Osteoblast (primary cell): ENCODE results near the gene SLC6A4. TPM values are rescaled to one million over a fixed set of nuclear protein-coding genes. Genes with fewer than 3 reads are reported as not detected.

ENCODE experiments used
- DNase-seq: peaks from one replicate; pipeline ENCODE4 v3.0.0; 2011; ENCODE audit warnings: low spot score, mixed read lengths; ENCODE audit not compliant: insufficient read length; ENCODE audit errors: missing footprints
- H2AFZ ChIP-seq: 2 replicates; pipeline ENCODE4 v1.6.0; 2011; ENCODE audit warnings: mild to moderate bottlenecking, low read length
- H3K27ac ChIP-seq: 2 replicates; pipeline ENCODE4 v1.5.1; 2011; ENCODE audit warnings: mild to moderate bottlenecking, low read depth, low read length, moderate library complexity
- H3K27me3 ChIP-seq: 2 replicates; pipeline ENCODE4 v1.6.0; 2012; ENCODE audit warnings: mild to moderate bottlenecking, control low read depth, inconsistent platforms, low read length, moderate library complexity; ENCODE audit not compliant: insufficient read depth
- H3K36me3 ChIP-seq: 2 replicates; pipeline ENCODE4 v1.5.1; 2011; ENCODE audit warnings: mild to moderate bottlenecking, low read length, control low read depth, moderate library complexity; ENCODE audit not compliant: insufficient read depth
- H3K4me1 ChIP-seq: 2 replicates; pipeline ENCODE4 v1.5.1; 2011; ENCODE audit warnings: mild to moderate bottlenecking, low read length, control low read depth, moderate library complexity; ENCODE audit not compliant: insufficient read depth
- H3K4me2 ChIP-seq: 2 replicates; pipeline ENCODE4 v1.6.0; 2011; ENCODE audit warnings: mild to moderate bottlenecking, low read length; ENCODE audit not compliant: insufficient read depth
- H3K4me3 ChIP-seq: fragments of 200-600 bp; sonication (generic); 3 replicates; pipeline ENCODE4 v1.5.1; 2012; ENCODE audit warnings: mild to moderate bottlenecking, low read length, inconsistent platforms; ENCODE audit not compliant: insufficient read depth
- H3K79me2 ChIP-seq: 2 replicates; pipeline ENCODE4 v1.6.0; 2012; ENCODE audit warnings: mild to moderate bottlenecking, low read length, control low read depth, inconsistent platforms; ENCODE audit not compliant: insufficient read depth
- H3K9me3 ChIP-seq: 2 replicates; pipeline ENCODE4 v1.5.1; 2011; ENCODE audit warnings: low read depth, low read length, control low read depth
- H4K20me1 ChIP-seq: 2 replicates; pipeline ENCODE4 v1.6.0; 2012; ENCODE audit warnings: mild to moderate bottlenecking, low read length, control low read depth; ENCODE audit not compliant: insufficient read depth
- total RNA-seq: library from RNA; depleted of rRNA; stranded (reverse); fragments of >200 nt; gene quantifications from 2 replicates; pipeline ENCODE4 v1.2.3, GENCODE V29; 2012
- TF ChIP-seq, protein P1 (sequence below): IDR thresholded peaks from 2 replicates; pipeline ENCODE4 v1.5.1; 2011; ENCODE audit warnings: mild to moderate bottlenecking, low read depth, low read length, moderate library complexity; ENCODE audit errors: extremely low read depth

SLC6A4 gene
- total RNA-seq, 1 donor, result 0.36 TPM

DNA sequence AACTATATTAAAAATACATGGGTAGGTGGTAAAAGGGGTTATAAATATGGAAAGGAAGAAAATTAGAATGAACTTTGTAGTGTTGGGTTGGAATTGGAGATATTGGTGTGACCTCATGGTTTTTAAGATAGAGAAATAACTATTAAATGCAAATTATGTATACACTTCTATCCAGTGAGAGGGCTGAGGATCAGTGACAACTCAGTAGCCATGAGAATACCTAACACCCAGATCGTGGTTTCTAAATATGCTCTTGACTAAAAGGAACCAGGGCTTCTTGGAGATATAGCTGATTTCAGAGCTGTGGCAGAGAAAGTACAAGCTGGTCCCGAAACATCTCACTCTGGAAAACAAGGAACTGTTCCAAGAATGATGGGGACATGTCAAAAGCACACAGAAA is 44.4 kb downstream of the SLC6A4 start:
- Histone ChIP-seq H3K27me3 (peaks cover 3% of the 10 kb centered on the region), H3K79me2 (no peaks in the 10 kb centered on the region), H2AFZ (no peak overlapping the region), H3K4me3 (no peak overlapping the region), H4K20me1 (no peaks in the 10 kb centered on the region), H3K36me3 (no peaks in the 10 kb centered on the region), H3K27ac (no peak overlapping the region), H3K4me1 (no peaks in the 10 kb centered on the region), H3K4me2 (no peak overlapping the region), H3K9me3 (no peaks in the 10 kb centered on the region)
- TF ChIP-seq, protein P1, sequence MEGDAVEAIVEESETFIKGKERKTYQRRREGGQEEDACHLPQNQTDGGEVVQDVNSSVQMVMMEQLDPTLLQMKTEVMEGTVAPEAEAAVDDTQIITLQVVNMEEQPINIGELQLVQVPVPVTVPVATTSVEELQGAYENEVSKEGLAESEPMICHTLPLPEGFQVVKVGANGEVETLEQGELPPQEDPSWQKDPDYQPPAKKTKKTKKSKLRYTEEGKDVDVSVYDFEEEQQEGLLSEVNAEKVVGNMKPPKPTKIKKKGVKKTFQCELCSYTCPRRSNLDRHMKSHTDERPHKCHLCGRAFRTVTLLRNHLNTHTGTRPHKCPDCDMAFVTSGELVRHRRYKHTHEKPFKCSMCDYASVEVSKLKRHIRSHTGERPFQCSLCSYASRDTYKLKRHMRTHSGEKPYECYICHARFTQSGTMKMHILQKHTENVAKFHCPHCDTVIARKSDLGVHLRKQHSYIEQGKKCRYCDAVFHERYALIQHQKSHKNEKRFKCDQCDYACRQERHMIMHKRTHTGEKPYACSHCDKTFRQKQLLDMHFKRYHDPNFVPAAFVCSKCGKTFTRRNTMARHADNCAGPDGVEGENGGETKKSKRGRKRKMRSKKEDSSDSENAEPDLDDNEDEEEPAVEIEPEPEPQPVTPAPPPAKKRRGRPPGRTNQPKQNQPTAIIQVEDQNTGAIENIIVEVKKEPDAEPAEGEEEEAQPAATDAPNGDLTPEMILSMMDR, result no peak
- DNase-seq, result no peak

DNA sequence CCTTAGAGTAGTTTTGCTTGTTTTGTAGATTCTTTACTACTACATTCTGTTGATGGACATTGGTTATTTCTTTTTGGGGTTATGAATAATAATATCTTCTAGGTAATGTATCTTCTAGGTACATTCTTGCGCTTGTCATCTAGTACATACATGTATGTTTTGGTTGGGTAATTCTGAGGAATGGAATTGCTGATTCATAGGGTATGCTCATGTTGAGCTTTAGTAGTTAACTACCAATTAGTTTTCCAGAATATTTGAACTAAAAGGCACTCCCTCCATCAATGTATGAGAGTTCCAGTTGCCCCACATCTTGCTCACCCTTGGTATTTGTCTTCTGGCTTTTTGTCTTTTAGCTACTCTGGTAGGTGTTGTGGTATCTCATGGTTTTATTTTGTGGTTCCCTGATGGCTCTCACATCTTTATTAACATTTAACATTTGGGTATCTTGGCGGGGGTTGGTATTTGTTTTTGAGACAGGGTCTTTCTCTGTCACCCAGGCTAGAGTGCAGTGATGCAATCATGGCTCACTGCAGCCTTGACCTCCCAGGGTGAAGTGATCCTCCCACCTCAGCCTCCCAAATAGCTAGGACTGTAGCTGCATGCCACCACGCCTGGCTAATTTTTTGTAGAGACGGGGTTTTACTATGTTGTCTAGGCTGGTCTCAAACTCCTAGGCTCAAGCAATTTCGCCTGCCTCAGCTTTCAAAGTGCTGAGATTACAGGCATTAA is 47.1 kb downstream of the SLC6A4 start:
- Histone ChIP-seq H3K4me1 (no peaks in the 10 kb centered on the region), H3K79me2 (no peaks in the 10 kb centered on the region), H3K9me3 (no peaks in the 10 kb centered on the region), H2AFZ (no peak overlapping the region), H3K4me2 (no peak overlapping the region), H4K20me1 (no peaks in the 10 kb centered on the region), H3K4me3 (no peak overlapping the region), H3K27ac (no peak overlapping the region), H3K36me3 (peaks cover 22% of the 10 kb centered on the region), H3K27me3 (peaks cover 3% of the 10 kb centered on the region)
- DNase-seq, result no peak
- TF ChIP-seq, protein P1, result no peak

DNA sequence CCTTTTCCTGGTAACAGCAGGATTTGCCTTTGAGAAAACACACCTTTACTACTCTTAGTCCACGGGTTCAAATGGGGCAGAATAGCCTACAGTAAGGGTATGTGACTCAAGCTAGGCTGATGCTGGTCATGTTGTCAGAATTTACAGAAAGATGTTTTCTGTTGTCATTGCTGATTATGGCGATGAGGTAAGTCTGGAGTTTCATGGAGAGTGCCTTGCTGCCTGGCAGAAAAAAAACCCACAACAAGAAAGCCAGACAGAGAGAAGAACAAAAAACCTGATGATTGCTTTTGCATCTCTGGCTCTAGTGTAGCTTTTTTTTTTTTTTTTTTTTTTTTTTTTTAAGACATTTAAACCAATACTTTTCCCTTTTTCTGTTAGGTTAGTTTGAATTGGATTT is 47.9 kb downstream of the SLC6A4 start:
- Histone ChIP-seq H3K4me2 (no peak overlapping the region), H3K27ac (no peak overlapping the region), H3K4me3 (no peak overlapping the region), H3K36me3 (peaks cover 25% of the 10 kb centered on the region), H3K27me3 (no peaks in the 10 kb centered on the region), H3K9me3 (no peaks in the 10 kb centered on the region), H4K20me1 (no peaks in the 10 kb centered on the region), H3K4me1 (no peaks in the 10 kb centered on the region), H2AFZ (no peak overlapping the region), H3K79me2 (no peaks in the 10 kb centered on the region)
- no peak for DNase-seq
- TF ChIP-seq, protein P1, result no peak

DNA sequence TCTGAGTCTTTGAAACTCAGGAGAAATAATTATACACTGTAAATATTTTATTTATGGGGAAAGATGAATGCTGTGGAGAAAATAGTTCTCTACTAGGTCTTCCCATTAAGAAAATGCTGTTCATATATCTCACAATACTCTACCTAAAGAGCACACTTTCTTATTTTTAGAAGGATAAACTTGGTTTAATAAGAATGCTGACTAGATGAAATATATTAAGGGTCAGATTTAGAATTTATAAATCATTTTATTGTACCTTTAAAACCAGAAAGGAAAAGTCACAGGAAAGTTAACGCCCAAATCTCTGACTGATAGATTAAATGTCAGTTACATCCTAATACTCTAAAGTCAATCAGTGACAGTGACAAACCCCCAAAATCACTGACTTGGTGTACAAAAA is 48.7 kb downstream of the SLC6A4 start:
- no peak overlapping the region for H2AFZ ChIP-seq
- no peaks in the 10 kb centered on the region for H4K20me1 ChIP-seq
- no peaks in the 10 kb centered on the region for H3K4me1 ChIP-seq
- H3K4me2 ChIP-seq, result no peak overlapping the region
- no peaks in the 10 kb centered on the region for H3K79me2 ChIP-seq
- H3K4me3 ChIP-seq, result no peak overlapping the region
- no peaks in the 10 kb centered on the region for H3K9me3 ChIP-seq
- H3K27ac ChIP-seq, result no peak overlapping the region
- DNase-seq, result no peak
- no peaks in the 10 kb centered on the region for H3K27me3 ChIP-seq
- peaks cover 32% of the 10 kb centered on the region for H3K36me3 ChIP-seq
- TF ChIP-seq, protein P1, result no peak
